GOT3 (cell line): Measurements from ENCODE around the gene HPGDS.
"Not testable (repeated sequence)": the region's sequence is repeated elsewhere in the genome, so short reads cannot be mapped to it uniquely, and the experiment has no call there.

Source experiments
- DNase-seq: peaks from one replicate; lab custom pipeline; 2025; ENCODE audit warnings: mixed read lengths; lab: John Stamatoyannopoulos, UW

The HPGDS gene

GRCh38 chr4:94319927-94320326 lies 22.7 kb downstream of the HPGDS start:
- DNase-seq, result not testable (repeated sequence)

- DNase-seq, result no peak
Observed at GRCh38 chr4:94307231-94307871, 35.3 kb downstream of the HPGDS start.

- DNase-seq, result no peak
Observed at GRCh38 chr4:94306713-94307112, 35.9 kb downstream of the HPGDS start.

GRCh38 chr4:94305466-94306225 lies 37.0 kb downstream of the HPGDS start:
- no peak for DNase-seq

GRCh38 chr4:94304365-94304971 lies 38.2 kb downstream of the HPGDS start:
- no peak for DNase-seq

GRCh38 chr4:94302191-94302590 lies 40.4 kb downstream of the HPGDS start:
- DNase-seq, result no peak

GRCh38 chr4:94298725-94299252 lies 43.8 kb downstream of the HPGDS start:
- no peak for DNase-seq

GRCh38 chr4:94295473-94295872 lies 47.2 kb downstream of the HPGDS start:
- DNase-seq, result not testable (repeated sequence)

- not testable (repeated sequence) for DNase-seq
Observed at GRCh38 chr4:94293981-94294380, 48.7 kb downstream of the HPGDS start.

- no peak for DNase-seq
Observed at GRCh38 chr4:94290245-94290644, 52.4 kb downstream of the HPGDS start.

GRCh38 chr4:94285666-94286065 lies 57.0 kb downstream of the HPGDS start:
- DNase-seq, result no peak

- DNase-seq, result no peak
Observed at GRCh38 chr4:94284889-94285288, 57.7 kb downstream of the HPGDS start.

GRCh38 chr4:94278781-94279180 lies 63.9 kb downstream of the HPGDS start:
- no peak for DNase-seq

- no peak for DNase-seq
Observed at GRCh38 chr4:94277534-94277933, 65.1 kb downstream of the HPGDS start.

- DNase-seq, result no peak
Observed at GRCh38 chr4:94276204-94276603, 66.4 kb downstream of the HPGDS start.

- DNase-seq, result no peak
Observed at GRCh38 chr4:94274912-94275311, 67.7 kb downstream of the HPGDS start.

- DNase-seq, result no peak
Observed at GRCh38 chr4:94271248-94271647, 71.4 kb downstream of the HPGDS start.

GRCh38 chr4:94267037-94267436 lies 75.6 kb downstream of the HPGDS start:
- DNase-seq, result no peak

- no peak for DNase-seq
Observed at GRCh38 chr4:94262163-94263016, 80.2 kb downstream of the HPGDS start.

GRCh38 chr4:94256828-94257227 lies 85.8 kb downstream of the HPGDS start:
- no peak for DNase-seq

- DNase-seq, result no peak
Observed at GRCh38 chr4:94256144-94256783, 86.4 kb downstream of the HPGDS start.
